ENCODE data around the gene NHSL2.

NHSL2 gene

DNA sequence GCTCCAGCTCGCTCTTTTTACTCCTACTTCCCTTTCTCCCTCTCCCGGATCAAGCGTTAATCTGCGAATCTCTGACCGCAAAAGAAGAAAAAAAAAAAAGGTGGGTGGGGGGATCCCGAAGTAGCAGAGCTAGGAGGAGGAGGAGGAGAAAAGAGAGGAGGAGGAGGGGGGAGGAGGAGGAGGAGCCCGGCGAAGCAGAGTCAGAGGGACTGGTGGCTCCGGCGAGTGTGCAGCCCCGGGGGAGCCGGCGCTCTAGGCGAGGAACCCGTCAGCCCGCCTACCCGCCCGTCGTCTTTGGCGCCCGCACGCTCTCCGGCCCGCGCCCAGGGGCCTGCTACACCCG is at the start of gene NHSL2:
Gene NHSL2 (plus strand): TSS at position 203 of the 343 bp plus-strand sequence.
- no peak for TF ChIP-seq CTCF (IDR thresholded peaks at IDR 0.05)

DNA sequence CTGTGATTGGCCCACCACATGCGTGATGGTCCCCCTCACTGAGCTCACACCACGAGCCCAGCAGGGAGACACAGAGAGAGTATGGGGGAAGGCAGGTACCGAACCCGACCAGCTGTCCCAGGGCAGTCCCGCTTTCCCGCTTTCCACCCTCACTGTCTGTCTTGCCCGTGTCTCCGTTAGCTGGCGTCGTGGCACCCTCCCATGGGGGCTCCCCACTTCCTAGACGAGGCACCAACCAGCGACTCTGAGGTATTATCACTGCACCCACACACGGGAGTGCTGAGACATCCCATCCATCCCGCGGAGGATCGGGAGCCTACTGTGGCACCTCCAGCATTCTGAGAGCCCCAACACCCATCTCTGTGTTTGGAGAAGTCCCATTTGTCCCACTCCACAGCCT is 43.0 kb upstream of the NHSL2 start:
- TF ChIP-seq CTCF (IDR thresholded peaks at IDR 0.05): no peak

DNA sequence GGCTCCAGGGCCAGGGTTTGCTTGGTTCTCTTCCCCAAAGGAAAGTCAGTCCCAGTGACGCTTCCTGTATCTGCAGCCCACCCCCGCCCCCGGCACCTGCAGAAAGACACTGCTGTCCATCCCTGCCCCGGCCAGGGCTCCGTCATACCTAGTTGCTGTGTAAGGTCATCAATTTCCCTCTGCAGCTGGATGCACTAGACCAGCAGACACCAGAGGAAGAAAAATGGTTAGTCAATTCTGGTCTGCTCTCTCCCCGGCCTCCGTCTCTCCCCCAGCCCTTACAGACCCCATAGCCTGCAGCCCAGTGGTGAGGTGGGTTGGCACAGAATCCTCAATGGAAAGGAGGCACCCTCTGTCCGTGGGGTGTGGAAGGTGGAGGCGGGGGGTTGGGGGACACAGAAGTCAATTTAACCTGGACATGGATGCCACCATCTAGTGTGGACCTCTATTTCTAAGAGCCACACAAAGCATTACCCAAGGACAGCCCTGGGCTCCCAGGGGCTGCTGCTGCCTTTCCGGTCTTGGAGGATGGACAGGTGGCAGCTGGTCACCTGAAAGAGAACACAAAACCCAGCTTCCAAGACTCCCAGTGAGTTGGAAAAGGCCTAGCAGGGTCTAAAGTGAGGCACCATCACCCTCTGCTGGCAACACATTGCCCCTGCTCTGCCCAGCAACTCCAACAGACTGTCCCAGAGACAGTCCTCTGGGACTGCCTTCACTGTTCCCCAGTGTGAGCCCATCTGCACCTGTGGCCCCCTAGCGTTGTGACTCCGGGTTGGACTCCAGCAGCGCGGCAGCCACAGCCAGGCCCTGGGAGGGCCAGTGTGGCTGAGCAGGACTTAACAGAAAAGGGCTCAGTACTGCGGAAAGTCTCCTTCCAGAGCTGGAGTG is 40.2 kb upstream of the NHSL2 start:
- peak; percentile 29; the same call in 1 of the 2 replicates for TF ChIP-seq CTCF (IDR thresholded peaks at IDR 0.05)

GRCh38 chrX:71871367-71871766 is 39.3 kb upstream of the NHSL2 start:
- no peak for TF ChIP-seq CTCF (IDR thresholded peaks at IDR 0.05)

DNA sequence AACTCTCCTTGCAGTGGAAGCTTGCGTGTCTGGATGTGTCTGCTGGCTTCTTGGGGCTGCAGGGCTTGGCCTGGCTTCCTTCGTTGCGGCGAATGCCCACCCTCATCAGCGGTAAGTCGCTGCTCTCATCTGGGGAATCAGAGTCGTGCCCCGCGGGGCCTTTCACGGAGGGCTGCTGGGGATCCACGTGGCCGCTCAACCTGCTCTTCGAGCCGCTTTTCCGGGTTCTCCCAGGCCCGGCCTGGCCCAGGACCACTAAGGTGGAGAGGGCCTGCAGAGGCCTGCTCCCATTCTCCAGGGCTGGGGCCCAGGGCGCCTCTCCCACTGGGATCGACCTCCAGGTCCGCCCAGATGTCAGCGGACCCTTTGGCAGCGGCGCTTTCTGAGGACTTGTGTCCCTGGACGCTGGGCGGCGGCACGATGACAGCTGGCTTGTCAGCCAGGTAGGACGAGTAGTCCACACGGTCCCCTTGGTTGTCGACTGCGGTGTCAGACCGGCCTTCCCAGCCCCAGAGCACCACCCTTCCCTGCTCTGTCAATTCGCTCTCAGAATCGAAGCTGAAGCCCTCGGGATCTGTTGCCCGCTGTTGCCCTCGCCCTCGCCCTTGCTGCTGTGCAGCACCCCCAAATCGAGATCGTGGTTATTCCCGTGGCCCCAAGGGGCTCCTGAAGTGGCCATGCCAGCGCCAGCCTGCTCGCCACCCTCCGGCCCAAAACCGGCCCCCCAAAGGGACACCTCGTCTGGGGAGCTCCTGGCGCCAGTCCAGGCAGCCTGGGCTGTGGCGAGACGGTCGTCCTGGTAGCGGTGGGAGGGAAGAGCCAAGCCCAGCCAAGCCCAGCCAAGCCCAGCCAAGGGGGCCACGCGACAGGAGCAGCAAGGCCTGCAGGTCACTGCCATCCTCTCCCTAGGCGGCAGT is 37.8 kb upstream of the NHSL2 start:
- no peak for TF ChIP-seq CTCF (IDR thresholded peaks at IDR 0.05)

DNA sequence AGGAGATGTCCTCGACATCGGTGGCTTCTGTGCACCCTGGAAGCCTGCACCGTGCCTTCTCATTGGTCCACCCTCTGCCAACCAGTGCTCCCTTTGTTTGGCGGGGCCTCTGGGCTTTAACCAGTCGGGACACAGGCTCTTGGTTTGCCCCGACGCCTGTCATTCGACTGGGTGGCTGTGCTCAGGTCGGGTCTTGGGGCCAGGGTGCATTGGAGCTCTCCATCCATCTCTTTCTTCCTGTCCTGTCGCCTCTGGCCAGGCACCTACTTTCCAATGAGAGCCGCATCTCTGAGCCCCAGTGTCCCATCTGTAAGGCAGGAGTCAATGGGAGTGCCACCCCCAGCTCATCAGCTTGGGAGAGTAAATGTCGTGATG is 37.2 kb upstream of the NHSL2 start:
- no peak for TF ChIP-seq CTCF (IDR thresholded peaks at IDR 0.05)

- TF ChIP-seq CTCF (IDR thresholded peaks at IDR 0.05): no peak
These were observed 25.5 kb upstream of the NHSL2 start for GRCh38 chrX:71885099-71885498.
